ENCODE data around the gene GOLT1A.

The GOLT1A gene

DNA sequence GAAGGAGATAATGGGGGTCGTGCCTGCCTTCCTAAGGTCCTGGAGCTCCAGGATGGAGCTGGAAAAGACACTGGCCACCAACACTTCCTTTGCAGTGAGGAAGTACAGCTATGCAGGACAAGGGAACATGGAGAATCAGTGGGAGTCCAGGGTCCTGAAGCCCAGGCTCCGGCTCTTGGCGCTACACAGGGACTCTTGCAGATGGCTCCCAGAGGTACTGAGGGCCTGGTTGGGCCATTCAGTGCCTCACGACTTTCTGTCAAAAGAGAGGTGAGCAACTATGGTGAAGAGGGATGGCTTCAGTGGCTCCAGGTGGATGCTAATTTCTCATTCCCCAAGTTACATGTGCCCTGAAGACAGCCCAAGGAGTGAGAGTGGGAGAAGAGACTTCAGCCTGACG lies 60.1 kb downstream of the GOLT1A start:
- FAIRE-seq: no peak

DNA sequence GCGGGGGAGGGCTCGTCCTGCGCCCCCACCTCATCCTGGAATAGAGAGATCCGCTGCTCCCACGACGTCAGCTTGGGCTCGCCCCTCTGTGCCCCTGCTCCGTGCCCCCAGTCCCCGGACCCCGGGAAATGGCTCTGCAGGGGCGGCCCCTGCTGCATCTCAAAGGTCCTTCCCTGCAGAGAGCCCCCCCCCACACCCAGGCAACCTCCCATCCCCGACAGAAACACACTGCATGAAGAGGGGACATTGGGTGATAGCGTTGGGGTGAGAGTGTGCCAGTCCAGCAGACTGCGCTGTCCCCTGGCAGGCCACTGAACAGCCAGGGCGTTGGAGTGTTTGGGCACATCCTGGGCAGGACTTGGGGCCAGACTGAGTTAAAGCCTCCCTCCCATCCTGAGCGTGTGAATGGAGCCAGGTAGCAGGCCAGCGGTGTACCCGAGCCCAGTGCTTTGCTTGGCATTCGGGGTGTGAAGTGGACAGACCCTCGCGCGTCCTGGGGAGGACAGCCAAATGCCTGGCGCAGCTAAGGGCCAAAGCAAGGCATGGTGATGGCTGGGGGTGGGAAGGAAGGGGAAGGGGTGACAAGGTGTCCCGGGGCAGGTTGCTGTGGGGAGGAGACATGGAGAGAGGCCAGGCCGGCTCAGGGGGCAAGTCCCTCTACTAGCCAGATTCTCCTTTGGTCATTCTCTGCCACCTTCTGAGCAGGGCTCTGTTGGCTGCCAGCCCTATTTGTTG lies 61.3 kb downstream of the GOLT1A start:
- FAIRE-seq: no peak

DNA sequence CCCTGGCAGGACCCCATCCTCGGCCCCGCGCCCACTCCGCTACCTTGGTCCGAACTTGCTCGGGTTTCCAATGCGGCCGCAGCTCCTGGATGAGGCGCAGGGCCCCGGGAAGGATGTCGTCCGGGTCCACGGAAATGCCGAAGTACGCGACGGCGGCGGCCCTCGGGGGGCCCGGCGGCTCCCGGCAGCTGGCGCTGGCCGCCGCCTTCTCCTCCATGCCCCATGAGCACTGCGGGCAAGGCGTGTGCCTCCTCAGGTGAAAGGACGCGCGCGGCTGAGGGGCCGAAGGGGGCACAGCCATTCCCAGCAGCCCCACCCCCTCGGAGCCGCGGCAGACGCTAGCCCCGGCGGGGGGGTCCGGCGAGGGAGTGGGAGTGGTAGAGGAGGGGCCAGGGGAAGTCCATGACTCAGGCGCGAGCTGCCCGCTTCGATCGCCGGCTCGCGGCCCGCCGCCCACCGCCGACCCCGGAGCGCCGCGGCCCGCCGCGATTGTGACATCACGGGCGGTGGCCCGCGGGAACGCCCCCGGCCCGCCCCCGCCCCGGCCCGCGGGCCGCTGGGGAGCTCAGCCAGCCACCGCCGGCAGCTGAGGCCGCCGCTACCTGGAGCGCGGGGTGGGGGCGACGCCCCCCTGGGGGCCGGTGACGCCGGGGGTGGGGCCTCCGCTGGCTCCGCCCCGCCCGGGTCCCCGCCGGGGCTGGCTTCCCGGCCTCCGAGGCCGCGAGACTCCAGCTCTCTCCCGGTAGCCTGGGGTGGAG lies 62.1 kb downstream of the GOLT1A start, which contains the start of gene ETNK2:
Gene ETNK2, minus strand, starts transcription at position 493 of the 758 bp plus-strand sequence. Its CDS starts 192 bp downstream, at position 301.
- no peak for FAIRE-seq

DNA sequence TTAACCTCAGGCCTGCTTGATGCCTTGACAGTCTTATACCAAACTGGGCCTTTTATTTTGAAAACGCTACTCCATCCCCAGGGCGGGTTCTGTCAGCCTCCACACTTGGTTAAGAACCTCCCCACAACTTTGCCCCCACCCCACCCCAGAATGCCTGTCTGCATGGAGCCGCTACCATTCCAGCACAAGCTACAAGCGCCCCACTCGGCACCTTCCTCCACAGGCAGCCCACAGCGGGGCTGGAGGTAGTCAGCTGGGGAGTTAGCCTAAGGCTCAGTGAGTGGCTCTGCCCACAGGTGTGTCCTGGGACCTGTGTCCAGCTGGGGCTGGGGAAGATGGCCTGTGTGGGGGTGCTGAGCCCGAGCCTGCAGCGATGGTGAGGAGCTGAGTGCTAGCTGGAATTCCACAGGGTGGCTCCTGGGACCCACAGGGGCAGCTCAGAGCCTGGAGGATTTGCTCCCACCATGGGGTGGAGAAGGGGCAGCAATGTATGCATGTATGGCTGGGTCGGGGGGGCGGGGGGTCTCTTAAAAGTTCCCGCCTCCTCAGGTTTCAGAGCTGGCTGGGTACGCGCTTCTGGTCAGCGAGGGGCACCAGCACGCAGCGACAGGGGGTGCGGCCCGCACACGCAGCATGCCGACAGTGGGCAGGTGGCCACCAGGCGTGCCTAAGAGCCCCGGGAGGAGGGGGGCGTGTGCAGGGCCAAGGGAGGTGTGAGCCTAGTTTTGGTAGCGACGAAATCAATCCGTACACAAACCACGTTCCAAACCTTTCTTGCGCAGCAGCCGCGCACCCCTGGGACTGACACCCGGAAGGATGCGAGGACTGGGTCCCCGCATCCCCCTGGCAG lies 62.9 kb downstream of the GOLT1A start:
- FAIRE-seq: no peak

DNA sequence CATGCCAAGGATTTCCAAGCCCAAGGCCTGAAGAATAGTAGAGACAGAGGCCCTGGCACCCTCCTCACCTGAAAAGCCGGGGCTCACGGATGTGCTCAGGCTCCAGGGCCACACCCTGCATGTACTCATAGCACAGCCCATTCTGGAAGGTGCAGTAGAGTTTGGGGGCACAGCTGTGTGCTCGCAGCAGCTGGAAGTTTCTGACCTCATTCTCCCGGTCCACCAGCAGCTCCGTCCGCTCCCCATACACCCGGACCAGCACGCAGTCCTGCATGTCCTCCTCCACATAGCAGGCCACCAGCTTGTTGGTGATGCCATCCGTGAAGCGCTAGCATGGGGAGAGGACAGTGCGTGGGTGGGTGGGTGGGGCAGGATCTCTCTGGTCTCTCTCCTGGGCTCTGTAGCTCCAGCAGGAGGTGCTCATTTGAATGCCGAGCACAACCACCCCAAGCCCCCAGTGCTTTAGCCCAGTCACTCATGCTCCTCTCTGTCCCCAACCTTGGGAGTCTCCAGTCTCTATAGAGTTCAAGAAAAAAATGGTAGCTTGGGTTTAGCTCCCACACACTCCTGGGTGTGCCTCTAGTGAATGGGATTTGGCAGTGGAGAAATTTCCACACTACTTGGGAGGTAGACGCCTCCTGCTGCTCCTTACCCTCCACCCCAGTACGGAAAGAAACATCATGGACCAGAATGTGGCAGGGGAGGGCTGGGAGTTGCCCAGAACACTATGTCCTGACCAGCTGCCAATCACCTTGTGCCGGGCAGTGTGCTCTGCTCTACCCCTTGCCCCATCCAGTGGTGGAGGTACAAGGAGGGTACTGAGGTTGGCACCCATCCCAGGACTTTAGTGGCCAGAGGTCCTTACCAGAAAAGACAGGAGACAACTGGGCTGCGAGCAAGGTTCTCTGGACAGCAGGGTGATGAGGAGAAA lies 63.9 kb downstream of the GOLT1A start:
- FAIRE-seq: no peak

DNA sequence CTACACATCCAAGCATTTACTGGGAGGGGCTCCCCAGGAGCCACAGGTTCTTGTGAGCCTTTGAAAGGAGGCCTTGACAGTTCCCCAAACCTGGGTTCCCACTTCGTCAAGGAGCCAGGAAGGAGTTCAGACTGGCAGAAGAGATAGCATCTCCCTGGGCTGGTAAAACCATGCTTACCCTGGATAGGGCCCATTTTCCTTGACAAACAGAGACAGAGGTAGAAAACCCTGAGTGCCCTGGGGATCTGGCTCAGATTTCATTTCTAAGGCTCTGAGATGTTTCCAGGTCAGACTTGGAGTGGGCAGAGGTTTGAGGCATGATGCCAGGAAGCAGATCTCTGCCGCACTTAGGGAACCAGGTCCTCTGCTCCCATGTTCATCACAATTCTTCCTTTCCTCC lies 64.7 kb downstream of the GOLT1A start:
- no peak for FAIRE-seq

All from endometrium (tissue), 2 donors.